ENCODE measurements around the gene GNG12.

DNA sequence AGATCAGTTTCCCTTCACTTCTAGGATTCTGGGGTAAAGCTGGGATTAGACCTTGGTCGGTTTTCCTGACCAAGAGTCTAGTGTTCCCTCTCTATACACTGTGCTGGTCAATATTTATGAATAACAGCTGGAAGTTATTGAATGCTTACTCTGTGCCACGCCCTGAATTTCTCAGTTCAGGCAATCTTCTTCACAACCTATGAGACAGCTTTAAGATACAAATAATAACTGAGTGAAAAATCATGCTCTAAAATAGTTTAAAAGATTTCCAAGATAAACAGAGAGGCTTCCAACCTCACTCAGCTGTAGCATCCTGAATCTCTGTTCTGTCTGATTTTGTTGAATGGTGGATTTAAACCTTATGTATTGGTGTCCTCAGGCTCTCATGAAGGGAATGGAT is 72.2 kb downstream of the GNG12 start:
- TF ChIP-seq POLR2AphosphoS5 (IDR thresholded peaks at IDR 0.05; ENCODE audit: low read depth, low read length) (no peak), POLR2A (IDR thresholded peaks at IDR 0.05; ENCODE audit: low read depth, low read length) (no peak)

All from GM12891 (cell line).